HG03558 (cell line): ENCODE results near the gene RANBP3.
"Not testable (repeated sequence)": the region's sequence is repeated elsewhere in the genome, so short reads cannot be mapped to it uniquely, and the experiment has no call there.

ENCODE experiments used
- ATAC-seq: cut with Tn5 transposase; IDR thresholded peaks from one replicate; pipeline ENCODE4 v1.9.1; 2021; ENCODE audit warnings: moderate number of reproducible peaks; ENCODE audit not compliant: unreplicated experiment; ENCODE audit errors: extremely low read depth

Gene RANBP3

GRCh38 chr19:5988517-5989387 lies 10.8 kb upstream of the RANBP3 start:
- no peak for ATAC-seq

DNA sequence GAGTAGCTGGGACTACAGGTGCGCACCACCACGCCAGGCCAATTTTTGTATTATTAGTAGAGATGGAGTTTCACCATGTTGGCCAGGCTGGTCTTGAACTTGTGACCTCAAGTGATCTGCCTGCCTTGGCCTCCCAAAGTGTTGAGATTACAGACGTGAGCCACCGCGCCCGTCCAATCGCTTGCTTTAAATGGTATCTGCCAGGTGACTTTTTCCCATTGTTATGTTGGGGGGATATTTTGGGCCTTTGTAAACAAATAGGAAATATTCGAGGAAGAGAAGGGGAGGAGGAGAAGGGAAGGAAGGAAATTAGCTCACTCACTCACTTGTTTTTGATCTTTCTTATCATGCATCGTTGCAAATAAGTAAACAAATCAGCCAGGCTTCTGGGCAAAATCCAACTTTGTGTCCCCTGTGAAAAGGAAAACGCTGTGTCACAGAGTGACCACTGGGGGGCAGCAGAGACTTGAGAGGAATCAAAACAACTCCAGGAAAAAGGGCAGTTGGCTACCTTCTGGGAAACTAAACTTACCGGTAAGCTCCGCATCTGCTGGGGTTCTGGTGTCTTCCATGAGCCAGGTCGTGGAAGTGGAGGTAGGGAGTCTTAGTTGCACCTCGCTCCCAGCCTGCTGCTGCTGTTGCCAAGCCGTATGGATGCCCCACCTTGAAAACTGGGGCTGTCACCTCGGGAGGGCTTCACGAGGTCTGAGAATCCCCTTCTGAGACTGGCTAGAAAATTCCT lies 9.3 kb upstream of the RANBP3 start:
- no peak for ATAC-seq

GRCh38 chr19:5985837-5986236 lies 7.9 kb upstream of the RANBP3 start:
- ATAC-seq: not testable (repeated sequence)

DNA sequence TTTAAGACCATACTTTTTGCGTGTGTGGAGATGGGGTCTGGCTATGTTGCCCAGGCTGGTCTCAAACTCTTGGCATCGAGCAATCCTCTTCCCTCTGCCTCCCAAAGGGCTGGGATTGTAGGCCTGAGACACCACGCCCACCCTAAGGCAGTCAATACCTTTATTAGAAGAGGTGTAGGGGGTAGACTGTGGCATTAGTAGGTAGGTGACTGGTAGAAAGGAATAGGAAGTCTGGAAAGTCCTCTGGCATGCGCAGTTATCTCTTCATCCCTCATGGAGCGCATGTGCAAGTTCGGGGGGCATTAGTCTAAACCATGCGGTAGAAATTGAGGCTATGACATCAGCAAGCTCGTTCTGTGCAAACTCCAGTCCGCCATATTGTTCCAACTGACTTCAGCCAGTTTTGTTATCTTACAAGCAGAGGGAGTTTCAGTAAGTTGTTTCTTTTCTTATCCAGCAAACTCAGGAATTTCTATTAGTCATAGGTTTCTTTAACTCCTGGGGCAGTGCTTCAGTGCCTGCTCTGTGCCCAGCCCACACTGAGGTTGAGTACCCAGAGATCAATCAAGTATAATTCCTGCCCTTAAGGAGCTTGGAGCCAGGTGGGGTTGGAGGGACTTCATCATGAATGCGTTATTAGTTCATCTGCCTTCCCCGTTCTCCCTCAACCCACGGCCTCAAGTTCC lies 7.3 kb upstream of the RANBP3 start:
- ATAC-seq: no peak

GRCh38 chr19:5984600-5984999 lies 6.7 kb upstream of the RANBP3 start:
- no peak for ATAC-seq

DNA sequence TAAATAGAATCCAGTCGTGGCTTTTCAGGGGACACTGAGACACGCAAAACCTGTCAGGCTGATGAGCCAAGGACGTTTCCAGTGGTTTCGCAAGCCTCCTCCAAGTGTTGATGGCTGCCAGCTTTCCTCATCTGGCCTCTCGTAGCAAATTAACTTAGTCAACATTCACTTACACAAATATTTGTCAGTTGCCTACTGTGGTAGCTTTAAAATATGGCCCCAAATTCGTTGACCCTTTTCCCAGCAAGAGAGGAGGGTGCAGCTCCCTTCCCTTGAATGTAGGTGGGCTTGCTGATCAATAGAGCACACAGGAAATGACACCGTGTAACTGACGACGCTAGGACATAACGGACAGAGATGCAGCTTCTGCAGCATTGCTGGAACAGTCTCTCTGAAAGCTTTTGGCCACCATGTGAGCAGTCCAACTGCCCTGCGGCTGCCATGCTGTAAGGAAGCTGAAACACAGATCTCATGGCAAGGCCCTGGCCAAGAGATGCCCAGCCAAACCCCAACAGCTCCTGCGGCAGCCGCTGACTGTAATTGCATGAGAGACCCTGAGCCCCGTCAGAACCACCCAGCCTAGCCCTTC lies 5.5 kb upstream of the RANBP3 start:
- ATAC-seq: no peak

DNA sequence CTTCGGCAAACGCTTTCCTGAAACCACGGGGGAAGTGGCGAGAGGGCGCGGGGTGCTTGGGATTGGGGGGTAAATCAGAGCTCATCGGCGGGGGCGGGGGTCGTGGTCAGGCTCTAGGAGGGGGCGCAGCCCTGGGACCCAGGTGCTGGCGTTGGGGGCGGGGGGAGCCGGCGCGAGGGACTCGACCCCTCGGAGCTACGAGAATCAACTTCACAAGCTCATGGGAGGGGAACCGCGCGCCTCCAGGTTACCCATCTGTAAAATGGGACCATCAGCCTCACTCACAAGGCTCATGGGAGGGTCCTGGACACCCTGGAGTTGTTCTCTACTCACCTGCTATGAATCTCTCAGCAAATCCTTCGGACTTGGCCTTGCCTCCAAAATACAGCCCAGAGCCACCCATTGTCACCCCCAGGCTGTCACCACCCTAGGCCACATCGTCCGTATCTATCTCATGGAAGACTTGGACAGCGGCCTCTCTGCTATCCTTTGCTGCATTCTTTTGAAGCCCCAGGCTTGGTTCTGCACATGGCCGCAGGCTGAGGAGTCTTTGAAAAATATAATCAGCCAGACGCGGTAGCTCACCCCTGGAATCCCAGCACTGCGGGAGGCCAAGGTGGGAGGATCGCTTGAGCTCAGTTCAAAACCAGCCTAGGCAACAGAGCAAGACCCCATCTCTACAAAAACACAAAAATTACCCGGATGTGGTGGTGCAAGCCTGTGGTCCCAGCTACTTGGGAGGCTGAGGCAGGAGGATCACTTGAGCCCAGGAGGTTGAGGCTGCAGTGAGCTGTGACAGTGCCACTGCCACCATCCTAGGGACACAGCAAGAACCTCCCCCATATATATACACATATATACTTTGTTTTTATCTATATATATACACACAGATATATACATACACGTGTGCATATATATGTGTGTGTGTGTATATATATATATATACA lies 939 bp upstream of the RANBP3 start:
- no peak for ATAC-seq

- ATAC-seq: no peak
Measured at GRCh38 chr19:5977222-5977784, 637 bp downstream of the RANBP3 start.

DNA sequence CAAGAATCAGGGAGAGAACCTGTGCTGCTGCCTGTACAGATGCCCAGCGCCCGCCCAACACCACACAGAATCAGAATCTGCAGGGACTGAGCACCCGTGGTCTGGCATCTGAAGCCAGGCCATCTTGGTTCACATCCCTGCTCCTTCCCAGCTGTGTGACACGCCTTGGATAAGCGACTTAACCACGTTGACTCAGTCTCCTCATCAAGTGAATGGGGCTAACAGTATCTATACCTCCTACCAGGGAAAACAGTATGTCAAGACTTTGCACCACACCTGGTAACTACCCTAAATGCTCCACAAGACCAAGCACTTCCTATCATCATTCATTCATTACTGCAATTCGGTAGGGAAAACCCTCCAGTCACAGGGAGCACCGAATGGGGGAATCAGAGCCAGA lies 1.2 kb downstream of the RANBP3 start:
- no peak for ATAC-seq

DNA sequence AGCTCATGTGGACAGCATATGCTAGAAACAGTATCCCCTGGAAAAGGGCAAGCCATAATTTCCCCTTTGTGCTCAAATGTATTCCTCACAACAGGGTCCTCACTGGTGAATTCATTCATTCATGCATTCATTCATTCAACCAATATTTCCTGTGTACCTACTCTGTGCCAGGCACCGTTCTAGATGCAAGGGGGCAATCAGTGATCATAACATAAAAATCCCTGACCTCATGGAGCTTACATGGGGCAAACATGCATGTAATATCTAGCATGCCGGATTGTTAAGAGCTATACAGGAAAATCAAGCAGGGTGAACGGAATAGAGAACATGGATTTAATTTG lies 2.6 kb downstream of the RANBP3 start:
- ATAC-seq: no peak

DNA sequence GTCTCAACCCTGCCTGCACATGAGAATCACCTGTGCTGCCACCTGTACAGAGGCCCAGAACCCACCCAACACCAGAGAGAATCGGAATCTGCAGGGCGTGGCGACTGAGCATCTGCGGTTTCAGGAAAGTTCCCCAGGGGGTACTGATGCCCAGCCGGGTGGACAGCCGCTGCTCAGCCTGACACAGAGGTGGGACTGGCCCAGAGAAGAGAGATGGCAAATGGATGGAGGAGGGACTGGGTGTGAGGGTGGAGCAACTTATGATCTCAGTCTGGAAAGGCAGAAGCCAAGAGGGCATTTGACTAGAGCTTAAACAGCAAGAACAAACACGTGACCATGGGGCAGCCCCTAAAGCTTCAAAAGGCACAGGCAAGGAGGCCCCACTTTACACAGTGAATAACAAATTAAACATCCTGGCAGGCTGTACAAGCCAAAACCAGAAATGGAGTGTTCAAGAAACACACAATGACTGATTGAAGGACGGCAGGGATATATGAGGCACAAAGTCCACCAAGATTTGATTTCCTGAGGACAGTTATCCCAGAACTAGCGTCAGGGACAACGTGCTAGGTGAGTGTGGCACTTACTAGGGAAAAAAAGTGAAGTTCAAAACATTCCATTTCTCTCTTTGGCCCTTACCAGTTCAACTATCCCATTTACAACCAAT lies 3.1 kb downstream of the RANBP3 start:
- no peak for ATAC-seq

- ATAC-seq: no peak
Measured at GRCh38 chr19:5973867-5974635, 3.9 kb downstream of the RANBP3 start.

DNA sequence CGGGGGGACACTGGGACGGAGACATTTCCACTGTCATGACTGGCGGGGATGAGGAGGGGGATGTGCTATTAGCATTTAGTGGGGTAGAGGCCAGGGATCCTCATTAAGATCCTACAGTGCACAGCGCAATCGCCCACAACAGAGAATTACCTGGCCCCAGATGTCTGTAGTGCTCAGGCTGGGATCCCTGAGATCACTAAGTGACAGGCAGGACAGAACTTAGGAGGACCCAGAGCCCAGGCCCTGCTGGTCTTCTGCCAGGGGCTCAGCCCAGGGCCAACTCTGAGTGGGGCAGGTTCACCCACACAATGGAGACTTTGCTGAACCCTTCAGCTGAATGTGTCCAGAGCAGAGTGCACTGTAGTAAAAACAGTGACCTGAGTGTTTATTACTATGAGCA lies 4.6 kb downstream of the RANBP3 start:
- no peak for ATAC-seq

DNA sequence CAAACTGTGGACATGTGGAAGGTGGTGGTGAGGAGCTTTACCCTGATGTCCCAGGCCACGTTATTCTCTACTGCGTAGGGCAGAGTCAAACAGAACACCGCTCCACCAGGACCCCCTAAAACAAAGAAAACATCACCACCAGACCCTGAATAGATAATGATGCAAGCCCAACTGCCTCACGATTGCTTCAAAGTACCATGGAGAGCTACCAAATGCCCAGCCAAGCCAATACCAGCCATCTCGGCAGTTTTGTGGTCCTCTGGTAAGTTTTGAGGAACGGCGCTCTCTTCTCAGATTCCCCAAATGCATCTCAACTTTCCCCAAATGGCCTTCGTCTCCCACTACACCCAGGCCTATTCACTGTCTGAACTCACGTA lies 5.6 kb downstream of the RANBP3 start:
- no peak for ATAC-seq

GRCh38 chr19:5971714-5972354 lies 6.1 kb downstream of the RANBP3 start:
- ATAC-seq: no peak

DNA sequence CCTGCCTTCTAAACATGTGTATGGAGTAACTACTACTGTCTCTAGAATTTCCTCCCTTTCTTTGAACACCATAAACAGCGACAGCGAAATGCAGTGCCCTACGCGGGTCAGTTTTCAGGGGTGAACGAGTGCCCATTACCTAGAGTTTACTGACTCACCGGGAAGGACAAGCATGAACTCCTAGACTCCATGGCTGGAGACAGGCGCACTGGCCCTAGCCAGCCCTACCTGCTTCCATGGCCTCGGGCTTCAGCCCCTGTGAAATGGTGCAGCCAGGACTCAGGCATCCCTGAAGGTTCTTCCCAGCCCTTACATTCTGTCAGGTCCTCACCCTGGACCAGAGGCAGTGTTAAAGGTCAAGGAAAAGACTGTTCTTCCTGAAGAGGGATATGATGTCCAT lies 8.5 kb downstream of the RANBP3 start:
- ATAC-seq: no peak

GRCh38 chr19:5968431-5969373 lies 9.2 kb downstream of the RANBP3 start:
- no peak for ATAC-seq
